HL-60 (cell line): ENCODE data around the gene ADAMTS17.

Source experiments
- CTCF ChIP-seq: IDR thresholded peaks from one replicate; pipeline ENCODE4 v1.5.1; 2011; ENCODE audit warnings: low read length, control low read depth, inconsistent platforms; ENCODE audit not compliant: insufficient read depth
- GABPA ChIP-seq: IDR thresholded peaks from 2 replicates; pipeline ENCODE4 v1.6.1; 2012; ENCODE audit warnings: low read depth
- POLR2AphosphoS5 ChIP-seq: IDR thresholded peaks from 2 replicates; pipeline ENCODE4 v1.6.1; 2012; ENCODE audit warnings: low read depth

- no peak for TF ChIP-seq CTCF
- no peak for TF ChIP-seq POLR2AphosphoS5
- no peak for TF ChIP-seq GABPA
Observed at GRCh38 chr15:100263031-100263430, 78.7 kb downstream of the ADAMTS17 start.
